Left kidney (tissue), 2 donors: ENCODE results near the gene CPNE4. TPM values are rescaled to one million over a fixed set of nuclear protein-coding genes. Genes with fewer than 3 reads are reported as not detected.

ENCODE experiments used
- DNase-seq: peaks from one replicate; pipeline ENCODE4 v3.0.0-alpha.2; 2013
- polyA plus RNA-seq: library from polyadenylated mRNA; unstranded; fragments of 120-200 nt; gene quantifications from one replicate; pipeline ENCODE4 v1.2.1, GENCODE V29; 2013; ENCODE audit not compliant: insufficient read length

The CPNE4 gene
- polyA plus RNA-seq, 1 donor = 0.68 TPM

GRCh38 chr3:131881777-131882176, 153.0 kb downstream of the CPNE4 start:
- no peak for DNase-seq

GRCh38 chr3:131880948-131881347, 153.9 kb downstream of the CPNE4 start:
- no peak for DNase-seq

- no peak for DNase-seq
Measured at GRCh38 chr3:131868203-131868602, 166.6 kb downstream of the CPNE4 start.

- no peak for DNase-seq
Measured at GRCh38 chr3:131856171-131856570, 178.6 kb downstream of the CPNE4 start.

- DNase-seq = no peak
Measured at GRCh38 chr3:131850223-131850622, 184.6 kb downstream of the CPNE4 start.

GRCh38 chr3:131849616-131850015, 185.2 kb downstream of the CPNE4 start:
- no peak for DNase-seq

- DNase-seq = no peak
Measured at GRCh38 chr3:131847966-131848510, 186.8 kb downstream of the CPNE4 start.

- DNase-seq = no peak
Measured at GRCh38 chr3:131846296-131846924, 188.4 kb downstream of the CPNE4 start.

- no peak for DNase-seq
Measured at GRCh38 chr3:131843174-131843573, 191.6 kb downstream of the CPNE4 start.

- DNase-seq = no peak
Measured at GRCh38 chr3:131840156-131840797, 194.5 kb downstream of the CPNE4 start.

GRCh38 chr3:131835906-131836305, 198.9 kb downstream of the CPNE4 start:
- no peak for DNase-seq

- DNase-seq = no peak
Measured at GRCh38 chr3:131831608-131832007, 203.2 kb downstream of the CPNE4 start.

- DNase-seq = no peak
Measured at GRCh38 chr3:131821191-131821762, 213.5 kb downstream of the CPNE4 start.

- DNase-seq = no peak
Measured at GRCh38 chr3:131819381-131820055, 215.3 kb downstream of the CPNE4 start.

GRCh38 chr3:131812433-131812832, 222.4 kb downstream of the CPNE4 start:
- DNase-seq = no peak

GRCh38 chr3:131811481-131811880, 223.3 kb downstream of the CPNE4 start:
- DNase-seq = no peak

GRCh38 chr3:131807822-131808221, 227.0 kb downstream of the CPNE4 start:
- no peak for DNase-seq

- no peak for DNase-seq
Measured at GRCh38 chr3:131806736-131807135, 228.1 kb downstream of the CPNE4 start.

GRCh38 chr3:131804565-131805133, 230.2 kb downstream of the CPNE4 start:
- no peak for DNase-seq

GRCh38 chr3:131803113-131803512, 231.7 kb downstream of the CPNE4 start:
- DNase-seq = no peak

- DNase-seq = no peak
Measured at GRCh38 chr3:131802029-131802428, 232.8 kb downstream of the CPNE4 start.

- no peak for DNase-seq
Measured at GRCh38 chr3:131801566-131801965, 233.2 kb downstream of the CPNE4 start.

GRCh38 chr3:131797776-131798175, 237.0 kb downstream of the CPNE4 start:
- no peak for DNase-seq
